ENCODE results near the gene ING2.

DNA sequence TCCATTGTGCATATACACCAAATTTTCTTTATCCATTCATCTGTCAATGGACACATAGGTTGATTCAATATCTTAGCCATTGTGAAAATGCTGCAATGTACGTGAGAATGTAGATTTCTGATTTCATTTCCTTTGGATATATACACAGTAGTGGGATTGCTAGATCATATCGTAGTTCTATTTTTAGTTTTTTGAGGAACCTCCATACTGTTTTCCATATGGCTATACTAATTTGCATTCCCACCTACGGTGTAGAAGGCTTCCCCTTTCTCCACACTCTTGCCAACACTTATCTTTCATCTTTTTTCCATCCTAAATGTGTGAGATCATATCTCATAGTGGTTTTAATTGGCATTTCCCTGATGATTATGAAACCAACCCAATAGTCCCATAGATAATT, 43.4 kb downstream of the ING2 start:
- TF ChIP-seq POLR2A (IDR thresholded peaks at IDR 0.05) = no peak
- TF ChIP-seq, protein P1, sequence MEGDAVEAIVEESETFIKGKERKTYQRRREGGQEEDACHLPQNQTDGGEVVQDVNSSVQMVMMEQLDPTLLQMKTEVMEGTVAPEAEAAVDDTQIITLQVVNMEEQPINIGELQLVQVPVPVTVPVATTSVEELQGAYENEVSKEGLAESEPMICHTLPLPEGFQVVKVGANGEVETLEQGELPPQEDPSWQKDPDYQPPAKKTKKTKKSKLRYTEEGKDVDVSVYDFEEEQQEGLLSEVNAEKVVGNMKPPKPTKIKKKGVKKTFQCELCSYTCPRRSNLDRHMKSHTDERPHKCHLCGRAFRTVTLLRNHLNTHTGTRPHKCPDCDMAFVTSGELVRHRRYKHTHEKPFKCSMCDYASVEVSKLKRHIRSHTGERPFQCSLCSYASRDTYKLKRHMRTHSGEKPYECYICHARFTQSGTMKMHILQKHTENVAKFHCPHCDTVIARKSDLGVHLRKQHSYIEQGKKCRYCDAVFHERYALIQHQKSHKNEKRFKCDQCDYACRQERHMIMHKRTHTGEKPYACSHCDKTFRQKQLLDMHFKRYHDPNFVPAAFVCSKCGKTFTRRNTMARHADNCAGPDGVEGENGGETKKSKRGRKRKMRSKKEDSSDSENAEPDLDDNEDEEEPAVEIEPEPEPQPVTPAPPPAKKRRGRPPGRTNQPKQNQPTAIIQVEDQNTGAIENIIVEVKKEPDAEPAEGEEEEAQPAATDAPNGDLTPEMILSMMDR (IDR thresholded peaks at IDR 0.05) = no peak

All from testis (tissue), 2 donors.